Measurements from ENCODE around the gene IFIT1B.
"Not testable (repeated sequence)": the region's sequence is repeated elsewhere in the genome, so short reads cannot be mapped to it uniquely, and the experiment has no call there.

IFIT1B gene

DNA sequence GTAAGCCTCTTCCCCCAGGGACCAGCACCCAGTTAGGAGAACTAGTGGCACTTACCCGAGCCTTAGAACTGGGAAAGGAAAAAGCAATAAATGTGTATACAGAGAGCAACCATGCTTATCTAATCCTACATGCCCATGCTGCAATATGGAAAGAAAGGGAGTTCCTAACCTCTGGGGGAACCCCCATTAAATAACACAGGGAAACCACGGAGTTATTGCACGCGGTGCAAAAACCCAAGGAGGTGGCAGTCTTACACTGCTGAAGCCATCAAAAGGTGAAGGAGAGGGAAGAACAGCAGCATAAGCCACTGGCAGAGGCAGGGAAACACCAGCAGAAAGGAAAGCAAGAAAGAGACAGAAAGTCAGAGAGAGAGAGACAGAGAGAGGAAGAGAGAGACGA is 32.7 kb downstream of the IFIT1B start:
- not testable (repeated sequence) for H3K9me3 ChIP-seq (ENCODE audit: control insufficient read depth in 2 of 2, low read length in 2 of 2); H3K4me3 ChIP-seq (ENCODE audit: low read length in 2 of 2); H3K9ac ChIP-seq (ENCODE audit: low read depth in 1 of 2, low read length in 2 of 2); H3K36me3 ChIP-seq (ENCODE audit: control insufficient read depth in 2 of 2, insufficient read depth in 2 of 2, low read length in 2 of 2); H3K4me1 ChIP-seq (ENCODE audit: control insufficient read depth in 2 of 2, insufficient read depth in 2 of 2, low read length in 2 of 2); H3K27ac ChIP-seq (ENCODE audit: low read depth in 2 of 2, low read length in 2 of 2); H3K27me3 ChIP-seq (ENCODE audit: control insufficient read depth in 2 of 2, insufficient read depth in 2 of 2, low read length in 2 of 2)

GRCh38 chr10:89411135-89411534 is 33.3 kb downstream of the IFIT1B start:
- H3K9me3 ChIP-seq (ENCODE audit: control insufficient read depth in 2 of 2, low read length in 2 of 2); H3K36me3 ChIP-seq (ENCODE audit: control insufficient read depth in 2 of 2, insufficient read depth in 2 of 2, low read length in 2 of 2); H3K27me3 ChIP-seq (ENCODE audit: control insufficient read depth in 2 of 2, insufficient read depth in 2 of 2, low read length in 2 of 2); H3K27ac ChIP-seq (ENCODE audit: low read depth in 2 of 2, low read length in 2 of 2); H3K4me3 ChIP-seq (ENCODE audit: low read length in 2 of 2); H3K9ac ChIP-seq (ENCODE audit: low read depth in 1 of 2, low read length in 2 of 2): not testable (repeated sequence)
- peaks cover 10 to 13% of the 10 kb centered on the region in 2 donors for H3K4me1 ChIP-seq (ENCODE audit: control insufficient read depth in 2 of 2, insufficient read depth in 2 of 2, low read length in 2 of 2)

- H3K27me3 ChIP-seq (ENCODE audit: control insufficient read depth in 2 of 2, insufficient read depth in 2 of 2, low read length in 2 of 2); H3K27ac ChIP-seq (ENCODE audit: low read depth in 2 of 2, low read length in 2 of 2); H3K36me3 ChIP-seq (ENCODE audit: control insufficient read depth in 2 of 2, insufficient read depth in 2 of 2, low read length in 2 of 2); H3K4me3 ChIP-seq (ENCODE audit: low read length in 2 of 2); H3K9me3 ChIP-seq (ENCODE audit: control insufficient read depth in 2 of 2, low read length in 2 of 2); H3K9ac ChIP-seq (ENCODE audit: low read depth in 1 of 2, low read length in 2 of 2): not testable (repeated sequence)
- peaks cover 10 to 17% of the 10 kb centered on the region in 2 donors for H3K4me1 ChIP-seq (ENCODE audit: control insufficient read depth in 2 of 2, insufficient read depth in 2 of 2, low read length in 2 of 2)
Measured at GRCh38 chr10:89412276-89412675, 34.4 kb downstream of the IFIT1B start.

DNA sequence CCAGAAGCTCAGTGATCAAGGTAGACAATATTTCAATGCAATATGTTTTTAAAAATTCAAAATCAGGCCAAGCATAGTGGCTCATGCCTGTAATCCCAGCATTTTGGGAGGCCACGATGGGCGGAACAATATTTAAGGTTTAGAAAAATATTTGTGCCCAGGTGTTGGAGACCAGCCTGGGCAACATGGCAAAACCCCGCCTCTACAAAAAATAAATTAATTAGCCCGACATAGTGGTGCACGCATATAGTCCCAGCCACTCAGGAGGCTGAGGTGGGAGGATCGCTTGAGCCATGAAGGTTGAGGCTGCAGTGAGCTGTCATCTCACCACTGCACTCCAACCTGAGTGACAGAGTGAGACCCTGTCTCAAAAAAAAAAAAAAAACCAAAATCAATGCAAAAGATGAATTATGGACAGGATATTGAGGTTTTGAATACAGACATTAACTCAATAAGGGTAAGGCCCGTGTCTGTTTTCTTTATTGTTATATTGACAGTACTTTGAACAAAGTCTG is 35.6 kb downstream of the IFIT1B start:
- peak overlapping the region in 1 of 2 donors; percentile 93 for H3K27ac ChIP-seq (ENCODE audit: low read depth in 2 of 2, low read length in 2 of 2)
- H3K9ac ChIP-seq (ENCODE audit: low read depth in 1 of 2, low read length in 2 of 2) = no peak overlapping the region
- peaks cover 0 to 3% of the 10 kb centered on the region in 2 donors for H3K36me3 ChIP-seq (ENCODE audit: control insufficient read depth in 2 of 2, insufficient read depth in 2 of 2, low read length in 2 of 2)
- peaks cover 10 to 20% of the 10 kb centered on the region in 2 donors for H3K4me1 ChIP-seq (ENCODE audit: control insufficient read depth in 2 of 2, insufficient read depth in 2 of 2, low read length in 2 of 2)
- no peaks in the 10 kb centered on the region for H3K9me3 ChIP-seq (ENCODE audit: control insufficient read depth in 2 of 2, low read length in 2 of 2)
- H3K4me3 ChIP-seq (ENCODE audit: low read length in 2 of 2) = peak overlapping the region; percentile 95 to 96
- no peaks in the 10 kb centered on the region for H3K27me3 ChIP-seq (ENCODE audit: control insufficient read depth in 2 of 2, insufficient read depth in 2 of 2, low read length in 2 of 2)

GRCh38 chr10:89414146-89414878 is 36.5 kb downstream of the IFIT1B start, which contains the start of gene IFIT5:
IFIT5 (plus strand) TSS chr10:89414568; CDS start chr10:89414799, 231 bp downstream.
- Histone ChIP-seq H3K4me3 (ENCODE audit: low read length in 2 of 2) (peak within 1 kb of the TSS; percentile 95 to 96), H3K27me3 (ENCODE audit: control insufficient read depth in 2 of 2, insufficient read depth in 2 of 2, low read length in 2 of 2) (no peaks in the 10 kb centered on the region), H3K36me3 (ENCODE audit: control insufficient read depth in 2 of 2, insufficient read depth in 2 of 2, low read length in 2 of 2) (peaks cover 0 to 3% of the 10 kb centered on the region in 2 donors), H3K9me3 (ENCODE audit: control insufficient read depth in 2 of 2, low read length in 2 of 2) (no peaks in the 10 kb centered on the region), H3K4me1 (ENCODE audit: control insufficient read depth in 2 of 2, insufficient read depth in 2 of 2, low read length in 2 of 2) (peaks cover 10 to 20% of the 10 kb centered on the region in 2 donors), H3K9ac (ENCODE audit: low read depth in 1 of 2, low read length in 2 of 2) (peak within 1 kb of the TSS; percentile 85 to 88), H3K27ac (ENCODE audit: low read depth in 2 of 2, low read length in 2 of 2) (peak within 1 kb of the TSS; percentile 90 to 93)

GRCh38 chr10:89414879-89415821 is 37.3 kb downstream of the IFIT1B start:
- Histone ChIP-seq H3K27ac (ENCODE audit: low read depth in 2 of 2, low read length in 2 of 2) (peak overlapping the region; percentile 90 to 93), H3K4me1 (ENCODE audit: control insufficient read depth in 2 of 2, insufficient read depth in 2 of 2, low read length in 2 of 2) (peaks cover 10 to 20% of the 10 kb centered on the region in 2 donors), H3K27me3 (ENCODE audit: control insufficient read depth in 2 of 2, insufficient read depth in 2 of 2, low read length in 2 of 2) (no peaks in the 10 kb centered on the region), H3K9ac (ENCODE audit: low read depth in 1 of 2, low read length in 2 of 2) (peak overlapping the region; percentile 85 to 88), H3K4me3 (ENCODE audit: low read length in 2 of 2) (peak overlapping the region; percentile 95 to 96), H3K36me3 (ENCODE audit: control insufficient read depth in 2 of 2, insufficient read depth in 2 of 2, low read length in 2 of 2) (peaks cover 0 to 3% of the 10 kb centered on the region in 2 donors), H3K9me3 (ENCODE audit: control insufficient read depth in 2 of 2, low read length in 2 of 2) (no peaks in the 10 kb centered on the region)

- H3K27me3 ChIP-seq (ENCODE audit: control insufficient read depth in 2 of 2, insufficient read depth in 2 of 2, low read length in 2 of 2) = no peaks in the 10 kb centered on the region
- H3K4me1 ChIP-seq (ENCODE audit: control insufficient read depth in 2 of 2, insufficient read depth in 2 of 2, low read length in 2 of 2) = peaks cover 10 to 20% of the 10 kb centered on the region in 2 donors
- H3K9me3 ChIP-seq (ENCODE audit: control insufficient read depth in 2 of 2, low read length in 2 of 2) = no peaks in the 10 kb centered on the region
- no peak overlapping the region for H3K27ac ChIP-seq (ENCODE audit: low read depth in 2 of 2, low read length in 2 of 2)
- no peak overlapping the region for H3K4me3 ChIP-seq (ENCODE audit: low read length in 2 of 2)
- H3K36me3 ChIP-seq (ENCODE audit: control insufficient read depth in 2 of 2, insufficient read depth in 2 of 2, low read length in 2 of 2) = peaks cover 0 to 3% of the 10 kb centered on the region in 2 donors
- H3K9ac ChIP-seq (ENCODE audit: low read depth in 1 of 2, low read length in 2 of 2) = no peak overlapping the region
Measured at GRCh38 chr10:89416465-89416864, 38.6 kb downstream of the IFIT1B start.

DNA sequence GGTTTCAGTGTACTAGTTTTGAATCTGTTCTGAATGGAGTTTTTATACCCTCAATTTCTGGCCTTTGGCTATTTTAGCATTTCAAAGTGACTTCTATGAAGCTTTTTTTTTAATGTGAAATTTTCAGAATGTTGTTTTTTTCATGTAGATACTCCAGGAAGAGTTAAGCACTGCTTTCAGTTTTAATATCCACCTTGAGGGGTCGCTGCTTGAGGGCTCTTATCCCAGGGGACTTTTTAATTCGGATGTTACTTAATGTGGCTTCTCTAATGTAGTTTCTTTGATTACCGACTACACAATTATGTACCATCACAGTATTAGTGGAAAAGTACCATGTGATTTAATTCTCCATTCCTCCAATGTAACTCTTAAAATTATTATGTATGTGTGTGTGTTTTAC is 41.7 kb downstream of the IFIT1B start:
- Histone ChIP-seq H3K9me3 (ENCODE audit: control insufficient read depth in 2 of 2, low read length in 2 of 2) (no peaks in the 10 kb centered on the region), H3K4me3 (ENCODE audit: low read length in 2 of 2) (no peak overlapping the region), H3K4me1 (ENCODE audit: control insufficient read depth in 2 of 2, insufficient read depth in 2 of 2, low read length in 2 of 2) (peaks cover 3 to 13% of the 10 kb centered on the region in 2 donors), H3K9ac (ENCODE audit: low read depth in 1 of 2, low read length in 2 of 2) (no peak overlapping the region), H3K36me3 (ENCODE audit: control insufficient read depth in 2 of 2, insufficient read depth in 2 of 2, low read length in 2 of 2) (peaks cover 0 to 3% of the 10 kb centered on the region in 2 donors), H3K27me3 (ENCODE audit: control insufficient read depth in 2 of 2, insufficient read depth in 2 of 2, low read length in 2 of 2) (no peaks in the 10 kb centered on the region), H3K27ac (ENCODE audit: low read depth in 2 of 2, low read length in 2 of 2) (no peak overlapping the region)

DNA sequence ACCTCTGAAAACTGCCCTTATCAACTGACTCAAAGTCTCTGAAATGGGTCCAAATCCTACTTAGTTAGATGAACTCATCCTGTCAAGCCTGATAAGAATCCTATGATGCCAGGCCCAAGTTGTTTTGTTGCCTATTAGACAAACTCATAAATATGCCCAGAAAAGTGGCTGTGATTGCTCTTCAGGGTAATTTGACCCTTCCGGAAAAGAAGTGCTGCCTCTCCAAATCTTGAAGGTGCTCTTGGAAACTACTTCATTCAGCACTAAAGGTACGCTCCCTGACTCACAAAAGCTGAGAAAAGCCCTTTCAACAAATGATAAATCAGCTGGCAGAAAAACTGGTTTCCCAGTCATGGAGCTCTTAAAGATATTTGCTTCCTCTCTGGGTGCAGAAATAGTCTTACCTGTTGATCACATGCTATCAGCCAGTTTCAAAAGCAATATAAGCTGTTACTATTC is 43.2 kb downstream of the IFIT1B start:
- no peak overlapping the region for H3K4me3 ChIP-seq (ENCODE audit: low read length in 2 of 2)
- no peak overlapping the region for H3K9ac ChIP-seq (ENCODE audit: low read depth in 1 of 2, low read length in 2 of 2)
- H3K4me1 ChIP-seq (ENCODE audit: control insufficient read depth in 2 of 2, insufficient read depth in 2 of 2, low read length in 2 of 2) = peaks cover 0 to 8% of the 10 kb centered on the region in 2 donors
- H3K36me3 ChIP-seq (ENCODE audit: control insufficient read depth in 2 of 2, insufficient read depth in 2 of 2, low read length in 2 of 2) = peaks cover 0 to 3% of the 10 kb centered on the region in 2 donors
- no peaks in the 10 kb centered on the region for H3K27me3 ChIP-seq (ENCODE audit: control insufficient read depth in 2 of 2, insufficient read depth in 2 of 2, low read length in 2 of 2)
- no peak overlapping the region for H3K27ac ChIP-seq (ENCODE audit: low read depth in 2 of 2, low read length in 2 of 2)
- H3K9me3 ChIP-seq (ENCODE audit: control insufficient read depth in 2 of 2, low read length in 2 of 2) = no peaks in the 10 kb centered on the region

DNA sequence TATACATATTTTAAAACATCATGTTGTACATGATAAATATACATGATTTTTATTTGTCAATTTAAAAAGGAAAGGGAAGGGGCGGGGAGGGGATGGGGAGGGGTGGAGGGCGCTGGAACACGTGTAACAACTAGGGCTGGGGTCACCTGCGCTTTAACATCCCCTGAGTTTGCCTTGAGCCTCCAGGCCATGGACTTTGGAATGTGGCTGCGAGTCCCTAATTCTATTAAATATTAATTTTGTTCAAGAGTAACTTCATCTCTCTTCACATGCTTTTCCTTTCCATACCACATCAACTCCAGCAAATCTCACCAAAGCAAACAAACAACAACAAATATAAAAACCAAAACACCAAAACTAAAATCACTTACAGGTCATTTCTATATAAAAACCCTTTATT is 47.1 kb downstream of the IFIT1B start:
- no peak overlapping the region for H3K4me3 ChIP-seq (ENCODE audit: low read length in 2 of 2)
- no peaks in the 10 kb centered on the region for H3K36me3 ChIP-seq (ENCODE audit: control insufficient read depth in 2 of 2, insufficient read depth in 2 of 2, low read length in 2 of 2)
- H3K9ac ChIP-seq (ENCODE audit: low read depth in 1 of 2, low read length in 2 of 2) = no peak overlapping the region
- no peaks in the 10 kb centered on the region for H3K4me1 ChIP-seq (ENCODE audit: control insufficient read depth in 2 of 2, insufficient read depth in 2 of 2, low read length in 2 of 2)
- H3K27me3 ChIP-seq (ENCODE audit: control insufficient read depth in 2 of 2, insufficient read depth in 2 of 2, low read length in 2 of 2) = no peaks in the 10 kb centered on the region
- H3K27ac ChIP-seq (ENCODE audit: low read depth in 2 of 2, low read length in 2 of 2) = no peak overlapping the region
- H3K9me3 ChIP-seq (ENCODE audit: control insufficient read depth in 2 of 2, low read length in 2 of 2) = no peaks in the 10 kb centered on the region
